DOHH2 (cell line): ENCODE measurements around the gene TM7SF3.

Experiments used
- H3F3A ChIP-seq: fragments of 200-600 bp; sonication (generic), shearing (Covaris generic); 2 replicates; pipeline ENCODE4 v1.6.0; 2016; ENCODE audit warnings: antibody characterized with exemption, mild to moderate bottlenecking; ENCODE audit not compliant: control insufficient read depth, insufficient read depth
- H3K27ac ChIP-seq: fragments of 200-600 bp; sonication (generic); 2 replicates; pipeline ENCODE4 v1.5.1; 2014; ENCODE audit warnings: low read depth, mild to moderate bottlenecking, low read length, moderate library complexity
- H3K27me3 ChIP-seq: fragments of 200-600 bp; sonication (generic); 2 replicates; pipeline ENCODE4 v1.6.1; 2014; ENCODE audit warnings: mild to moderate bottlenecking, low read length, mixed read lengths; ENCODE audit not compliant: control insufficient read depth
- H3K36me3 ChIP-seq: fragments of 200-600 bp; sonication (generic); 2 replicates; pipeline ENCODE4 v1.6.1; 2014; ENCODE audit warnings: mild to moderate bottlenecking, low read length, moderate library complexity, mixed read lengths; ENCODE audit not compliant: control insufficient read depth
- H3K4me1 ChIP-seq: fragments of 200-600 bp; sonication (generic); 2 replicates; pipeline ENCODE4 v1.6.1; 2014; ENCODE audit warnings: mild to moderate bottlenecking, low read length, mixed read lengths; ENCODE audit not compliant: control insufficient read depth
- H3K4me2 ChIP-seq: fragments of 200-600 bp; sonication (generic); 2 replicates; pipeline ENCODE4 v1.6.0; 2014; ENCODE audit warnings: mild to moderate bottlenecking, low read length, moderate library complexity
- H3K4me3 ChIP-seq: fragments of 200-600 bp; sonication (generic); 2 replicates; pipeline ENCODE4 v1.5.1; 2014; ENCODE audit warnings: mild to moderate bottlenecking, low read length, mixed read lengths
- H3K79me2 ChIP-seq: fragments of 200-600 bp; sonication (generic); 2 replicates; pipeline ENCODE4 v1.6.1; 2014; ENCODE audit warnings: mild to moderate bottlenecking, low read length, mixed read lengths; ENCODE audit not compliant: control insufficient read depth
- H3K9me2 ChIP-seq: fragments of 200-600 bp; sonication (generic); replicated peaks from 2 replicates; pipeline ENCODE4 v1.6.1; 2014; ENCODE audit warnings: mild to moderate bottlenecking, low read length, mixed read lengths; ENCODE audit not compliant: control insufficient read depth
- H3K9me3 ChIP-seq: fragments of 200-600 bp; sonication (generic); 2 replicates; pipeline ENCODE4 v1.6.1; 2014; ENCODE audit warnings: antibody characterized with exemption, low read length, mixed read lengths; ENCODE audit not compliant: control insufficient read depth, insufficient read depth
- H4K20me1 ChIP-seq: fragments of 200-600 bp; sonication (generic); 2 replicates; pipeline ENCODE4 v1.6.0; 2014; ENCODE audit warnings: low read depth, mild to moderate bottlenecking, antibody characterized with exemption, low read length, moderate library complexity; ENCODE audit not compliant: control insufficient read depth, insufficient read depth
- CTCF ChIP-seq: fragments of 200-600 bp; sonication (generic); IDR thresholded peaks from one replicate; pipeline ENCODE4 v1.5.1; 2014; ENCODE audit warnings: antibody characterized with exemption, mild to moderate bottlenecking, low read depth, low read length; ENCODE audit not compliant: poor library complexity, severe bottlenecking
- EZH2phosphoT487 ChIP-seq: fragments of 200-600 bp; sonication (generic); IDR thresholded peaks from 2 replicates; pipeline ENCODE4 v1.6.1; 2017; ENCODE audit warnings: borderline replicate concordance, mild to moderate bottlenecking, antibody characterized with exemption, low read length, moderate library complexity, mixed read lengths

TM7SF3 gene

GRCh38 chr12:26939192-26939832, 74.9 kb downstream of the TM7SF3 start:
- Histone ChIP-seq H3K4me1 (peaks cover 70% of the 10 kb centered on the region), H4K20me1 (peaks cover 18% of the 10 kb centered on the region), H3F3A (peaks cover 24% of the 10 kb centered on the region), H3K36me3 (peaks cover 45% of the 10 kb centered on the region), H3K9me2 (no peaks in the 10 kb centered on the region), H3K4me3 (peak overlapping the region; percentile 99), H3K4me2 (peak overlapping the region; percentile 93), H3K9me3 (no peaks in the 10 kb centered on the region), H3K79me2 (peaks cover 95% of the 10 kb centered on the region), H3K27me3 (no peaks in the 10 kb centered on the region), H3K27ac (peak overlapping the region; percentile 81)
- no peak for TF ChIP-seq EZH2phosphoT487
- no peak for TF ChIP-seq CTCF

DNA sequence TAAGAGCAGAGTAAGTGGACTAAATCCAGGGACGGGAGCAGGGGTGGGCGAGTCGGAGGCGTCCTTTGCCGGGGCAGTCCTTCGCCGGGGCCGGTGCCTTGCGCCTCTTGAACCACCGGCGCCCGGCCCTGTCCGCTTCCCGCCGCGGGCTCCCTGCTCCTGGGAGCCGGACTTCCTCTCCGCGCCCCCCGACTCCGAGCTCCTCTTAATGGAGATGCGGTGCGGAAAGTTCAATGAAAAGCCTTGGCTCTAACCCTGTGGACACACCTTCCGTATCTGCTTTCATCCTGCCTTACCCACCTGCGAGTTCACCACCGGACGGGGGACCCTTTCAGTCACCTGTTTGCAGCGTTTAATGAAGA, 75.5 kb downstream of the TM7SF3 start:
- peak overlapping the region; percentile 99 for H3K4me3 ChIP-seq
- TF ChIP-seq EZH2phosphoT487 (no peak), CTCF (no peak)
- H3K4me2 ChIP-seq = peak overlapping the region; percentile 93
- peaks cover 13% of the 10 kb centered on the region for H4K20me1 ChIP-seq
- H3K27me3 ChIP-seq = no peaks in the 10 kb centered on the region
- peaks cover 95% of the 10 kb centered on the region for H3K79me2 ChIP-seq
- H3K36me3 ChIP-seq = peaks cover 47% of the 10 kb centered on the region
- no peaks in the 10 kb centered on the region for H3K9me3 ChIP-seq
- H3K27ac ChIP-seq = peak overlapping the region; percentile 81
- H3K9me2 ChIP-seq = no peaks in the 10 kb centered on the region
- peaks cover 24% of the 10 kb centered on the region for H3F3A ChIP-seq
- H3K4me1 ChIP-seq = peaks cover 63% of the 10 kb centered on the region

GRCh38 chr12:26937863-26938700, 76.1 kb downstream of the TM7SF3 start, which contains the start of the genes FGFR1OP2 and INTS13:
FGFR1OP2 (plus strand) TSS chr12:26938470; CDS start chr12:26954159, 15,689 bp downstream.
INTS13 (minus strand) TSS chr12:26937981; CDS start chr12:26936803, 1,178 bp downstream.
- peaks cover 13% of the 10 kb centered on the region for H4K20me1 ChIP-seq
- H3K36me3 ChIP-seq = peaks cover 51% of the 10 kb centered on the region

More at GRCh38 chr12:26937863-26938700, 76.1 kb downstream of the TM7SF3 start, which contains the start of the genes FGFR1OP2 and INTS13:
- TF ChIP-seq EZH2phosphoT487 = no peak
- TF ChIP-seq CTCF = no peak
- Histone ChIP-seq H3K4me2 (peak within 1 kb of the TSS; percentile 93), H3K4me1 (peaks cover 57% of the 10 kb centered on the region), H3K27me3 (no peaks in the 10 kb centered on the region), H3K9me3 (no peaks in the 10 kb centered on the region), H3K9me2 (no peaks in the 10 kb centered on the region), H3K4me3 (peak within 1 kb of the TSS; percentile 99), H3K79me2 (peaks cover 95% of the 10 kb centered on the region), H3F3A (peaks cover 24% of the 10 kb centered on the region), H3K27ac (peak within 1 kb of the TSS; percentile 81)
